ENCODE results near the gene BEND7. TPM values are rescaled to one million over a fixed set of nuclear protein-coding genes. Genes with fewer than 3 reads are reported as not detected.
A peak's percentile ranks its signal among the peaks of the same experiment; 100 is the strongest.

The BEND7 gene
- total and polyA plus RNA-seq, 2 of the 13 experiments (the other 11 are each of a cell fraction or from before 2014, with no cell fraction given) = 14.1 to 17.1 TPM

DNA sequence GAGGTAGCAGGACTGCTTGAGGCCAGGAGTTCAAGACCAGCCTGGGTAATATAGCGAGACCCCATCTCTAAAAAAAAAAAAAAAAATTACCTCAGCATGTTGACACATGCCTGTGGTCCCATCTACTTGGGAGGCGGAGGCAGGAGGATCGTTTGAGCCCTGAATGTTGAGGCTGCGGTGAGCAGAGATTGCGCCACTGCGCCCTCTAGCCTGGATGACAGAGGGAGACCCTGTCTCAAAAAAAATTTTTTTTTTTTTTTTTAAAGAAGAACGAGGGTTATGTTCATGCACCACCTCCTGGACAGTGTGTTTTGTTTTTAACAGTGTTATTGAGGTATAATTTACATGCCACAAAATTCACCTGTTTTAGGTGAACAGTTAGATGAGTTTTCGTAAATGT is 129.6 kb downstream of the BEND7 start:
- Histone ChIP-seq H3K36me3 (replicated peaks in 1 of 2; ENCODE audit: control insufficient read depth in 1 of 2, insufficient read depth in 2 of 2, low read length in 2 of 2) (no peaks in the 10 kb centered on the region), H3K79me2 (ENCODE audit: insufficient read depth, low read length) (no peaks in the 10 kb centered on the region), H3K9ac (ENCODE audit: insufficient read depth, low read depth, low read length) (no peak overlapping the region), H3K4me2 (ENCODE audit: low read depth, low read length) (no peak overlapping the region), H3K27me3 (ENCODE audit: control insufficient read depth in 1 of 2, insufficient read depth in 2 of 2, low read length in 2 of 2) (peaks cover 0 to 1% of the 10 kb centered on the region in 2 experiments; a peak in 2 of 5 replicates), H3K4me1 (ENCODE audit: insufficient read depth, low read length) (peaks cover 10% of the 10 kb centered on the region), H3K9me3 (ENCODE audit: low read length) (no peaks in the 10 kb centered on the region), H2AFZ (ENCODE audit: low read length) (no peak overlapping the region), H3K27ac (ENCODE audit: extremely low read length, insufficient read depth, low read length) (no peak overlapping the region), H3K4me3 (replicated peaks in 1 of 3; ENCODE audit: insufficient read depth in 1 of 3, low read depth in 2 of 3, low read length in 3 of 3) (no peak overlapping the region), H4K20me1 (ENCODE audit: insufficient read depth, low read length) (no peaks in the 10 kb centered on the region)
- TF ChIP-seq ZNF674 (CRISPR knock-in tag; IDR thresholded peaks at IDR 0.05; ENCODE audit: low read depth) (no peak), ZKSCAN5 (CRISPR knock-in tag; IDR thresholded peaks at IDR 0.05) (no peak), TP53 (CRISPR knock-in tag; conservative IDR thresholded peaks at IDR 0.05) (no peak), ZNF749 (CRISPR knock-in tag; IDR thresholded peaks at IDR 0.05; ENCODE audit: borderline replicate concordance) (no peak), SIN3A (IDR thresholded peaks at IDR 0.05; ENCODE audit: borderline replicate concordance, low read depth, low read length) (no peak), POGZ (CRISPR knock-in tag; IDR thresholded peaks at IDR 0.05) (0 out of 2 replicates have a peak, but pooled peaks have one; percentile 23), ZMYM3 (CRISPR knock-in tag; IDR thresholded peaks at IDR 0.05) (peak; percentile 53; the same call in 1 of the 2 replicates), CCDC6 (CRISPR knock-in tag; IDR thresholded peaks at IDR 0.05) (no peak), SETDB1 (CRISPR knock-in tag; IDR thresholded peaks at IDR 0.05; ENCODE audit: borderline replicate concordance) (no peak), MED13 (CRISPR knock-in tag; IDR thresholded peaks at IDR 0.05) (no peak), MIXL1 (CRISPR knock-in tag; IDR thresholded peaks at IDR 0.05) (no peak)
- TF ChIP-seq, protein P1, sequence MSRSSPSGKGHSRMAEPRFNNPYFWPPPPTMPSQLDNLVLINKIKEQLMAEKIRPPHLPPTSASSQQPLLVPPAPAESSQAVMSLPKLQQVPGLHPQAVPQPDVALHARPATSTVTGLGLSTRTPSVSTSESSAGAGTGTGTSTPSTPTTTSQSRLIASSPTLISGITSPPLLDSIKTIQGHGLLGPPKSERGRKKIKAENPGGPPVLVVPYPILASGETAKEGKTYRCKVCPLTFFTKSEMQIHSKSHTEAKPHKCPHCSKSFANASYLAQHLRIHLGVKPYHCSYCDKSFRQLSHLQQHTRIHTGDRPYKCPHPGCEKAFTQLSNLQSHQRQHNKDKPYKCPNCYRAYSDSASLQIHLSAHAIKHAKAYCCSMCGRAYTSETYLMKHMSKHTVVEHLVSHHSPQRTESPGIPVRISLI (CRISPR knock-in tag; IDR thresholded peaks at IDR 0.05; ENCODE audit: borderline replicate concordance) = peak; percentile 84; the same call in 1 of the 2 replicates
- TF ChIP-seq, protein P2, sequence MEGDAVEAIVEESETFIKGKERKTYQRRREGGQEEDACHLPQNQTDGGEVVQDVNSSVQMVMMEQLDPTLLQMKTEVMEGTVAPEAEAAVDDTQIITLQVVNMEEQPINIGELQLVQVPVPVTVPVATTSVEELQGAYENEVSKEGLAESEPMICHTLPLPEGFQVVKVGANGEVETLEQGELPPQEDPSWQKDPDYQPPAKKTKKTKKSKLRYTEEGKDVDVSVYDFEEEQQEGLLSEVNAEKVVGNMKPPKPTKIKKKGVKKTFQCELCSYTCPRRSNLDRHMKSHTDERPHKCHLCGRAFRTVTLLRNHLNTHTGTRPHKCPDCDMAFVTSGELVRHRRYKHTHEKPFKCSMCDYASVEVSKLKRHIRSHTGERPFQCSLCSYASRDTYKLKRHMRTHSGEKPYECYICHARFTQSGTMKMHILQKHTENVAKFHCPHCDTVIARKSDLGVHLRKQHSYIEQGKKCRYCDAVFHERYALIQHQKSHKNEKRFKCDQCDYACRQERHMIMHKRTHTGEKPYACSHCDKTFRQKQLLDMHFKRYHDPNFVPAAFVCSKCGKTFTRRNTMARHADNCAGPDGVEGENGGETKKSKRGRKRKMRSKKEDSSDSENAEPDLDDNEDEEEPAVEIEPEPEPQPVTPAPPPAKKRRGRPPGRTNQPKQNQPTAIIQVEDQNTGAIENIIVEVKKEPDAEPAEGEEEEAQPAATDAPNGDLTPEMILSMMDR (CRISPR knock-in tag; IDR thresholded peaks at IDR 0.05) = peak; percentile 26; the same call in 1 of the 2 replicates
- TF ChIP-seq, protein P3, sequence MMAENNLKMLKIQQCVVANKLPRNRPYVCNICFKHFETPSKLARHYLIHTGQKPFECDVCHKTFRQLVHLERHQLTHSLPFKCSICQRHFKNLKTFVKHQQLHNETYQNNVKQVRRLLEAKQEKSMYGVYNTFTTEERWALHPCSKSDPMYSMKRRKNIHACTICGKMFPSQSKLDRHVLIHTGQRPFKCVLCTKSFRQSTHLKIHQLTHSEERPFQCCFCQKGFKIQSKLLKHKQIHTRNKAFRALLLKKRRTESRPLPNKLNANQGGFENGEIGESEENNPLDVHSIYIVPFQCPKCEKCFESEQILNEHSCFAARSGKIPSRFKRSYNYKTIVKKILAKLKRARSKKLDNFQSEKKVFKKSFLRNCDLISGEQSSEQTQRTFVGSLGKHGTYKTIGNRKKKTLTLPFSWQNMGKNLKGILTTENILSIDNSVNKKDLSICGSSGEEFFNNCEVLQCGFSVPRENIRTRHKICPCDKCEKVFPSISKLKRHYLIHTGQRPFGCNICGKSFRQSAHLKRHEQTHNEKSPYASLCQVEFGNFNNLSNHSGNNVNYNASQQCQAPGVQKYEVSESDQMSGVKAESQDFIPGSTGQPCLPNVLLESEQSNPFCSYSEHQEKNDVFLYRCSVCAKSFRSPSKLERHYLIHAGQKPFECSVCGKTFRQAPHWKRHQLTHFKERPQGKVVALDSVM (CRISPR knock-in tag; IDR thresholded peaks at IDR 0.05) = peak; percentile 98
- no peak for FAIRE-seq
- BruUV-seq (replicated peaks) = no TSS peak
- ATAC-seq = peak; percentile 47; the same call in 2 of the 3 replicates
- in situ Hi-C loops (cut with HindIII; ENCODE audit: extremely low pct_ligation_motif_present, low pct_unique_long_range_greater_than_20kb) = no loop called here
- POLR2A ChIA-PET = no interaction called here
- intact Hi-C loops (cut with micrococcal nuclease; ENCODE audit: unreplicated experiment) = no loop called here
- 33% methylated on average over 8 of the region's 8 CpGs for WGBS (ENCODE audit: low lambda C conversion rate)
- DNase-seq (ENCODE audit: low spot score) = peak; percentile 10
- CTCF ChIA-PET (ENCODE audit: low intra/inter-chr PET ratio, low total read pairs) = interaction anchor here (1.5 kb wide), 1 partner anchor 27 kb away, joined by 7 read pairs; no protein-coding TSS in a partner anchor

Measured in HepG2 (cell line).